Measurements from ENCODE around the gene AFDN. TPM values are rescaled to one million over a fixed set of nuclear protein-coding genes. Genes with fewer than 3 reads are reported as not detected.

The AFDN gene
- total RNA-seq, 1 donor from 2014 or later, result 112 TPM

DNA sequence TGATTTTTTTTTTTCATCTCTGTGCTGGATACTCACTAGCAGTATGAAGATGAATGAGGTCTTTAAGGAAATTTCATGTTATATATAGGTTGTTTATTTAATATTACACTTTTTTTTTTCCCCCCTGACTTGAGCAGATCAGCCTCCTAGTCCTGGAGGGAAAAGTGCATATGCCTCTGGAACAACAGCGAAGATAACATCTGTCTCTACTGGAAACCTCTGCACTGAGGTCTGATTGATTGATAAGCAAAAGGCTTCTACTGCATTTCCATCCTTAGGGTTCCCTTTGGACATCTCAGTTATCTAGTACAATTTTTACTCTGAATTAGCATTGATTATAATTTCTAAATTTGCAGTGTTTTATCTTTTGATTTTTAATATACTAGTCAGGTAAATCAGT, 121.0 kb downstream of the AFDN start:
- TF ChIP-seq, protein P1, sequence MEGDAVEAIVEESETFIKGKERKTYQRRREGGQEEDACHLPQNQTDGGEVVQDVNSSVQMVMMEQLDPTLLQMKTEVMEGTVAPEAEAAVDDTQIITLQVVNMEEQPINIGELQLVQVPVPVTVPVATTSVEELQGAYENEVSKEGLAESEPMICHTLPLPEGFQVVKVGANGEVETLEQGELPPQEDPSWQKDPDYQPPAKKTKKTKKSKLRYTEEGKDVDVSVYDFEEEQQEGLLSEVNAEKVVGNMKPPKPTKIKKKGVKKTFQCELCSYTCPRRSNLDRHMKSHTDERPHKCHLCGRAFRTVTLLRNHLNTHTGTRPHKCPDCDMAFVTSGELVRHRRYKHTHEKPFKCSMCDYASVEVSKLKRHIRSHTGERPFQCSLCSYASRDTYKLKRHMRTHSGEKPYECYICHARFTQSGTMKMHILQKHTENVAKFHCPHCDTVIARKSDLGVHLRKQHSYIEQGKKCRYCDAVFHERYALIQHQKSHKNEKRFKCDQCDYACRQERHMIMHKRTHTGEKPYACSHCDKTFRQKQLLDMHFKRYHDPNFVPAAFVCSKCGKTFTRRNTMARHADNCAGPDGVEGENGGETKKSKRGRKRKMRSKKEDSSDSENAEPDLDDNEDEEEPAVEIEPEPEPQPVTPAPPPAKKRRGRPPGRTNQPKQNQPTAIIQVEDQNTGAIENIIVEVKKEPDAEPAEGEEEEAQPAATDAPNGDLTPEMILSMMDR (IDR thresholded peaks at IDR 0.05; ENCODE audit: insufficient read depth, low read length, poor library complexity, severe bottlenecking), result no peak
- no peak overlapping the region for H3K4me3 ChIP-seq (ENCODE audit: low read depth, low read length)
- DNase-seq (ENCODE audit: low read depth), result no peak
- peaks cover 3% of the 10 kb centered on the region for H3K36me3 ChIP-seq (ENCODE audit: control insufficient read depth, insufficient read depth, low read length)
- H3K27me3 ChIP-seq (ENCODE audit: control insufficient read depth, insufficient read depth, low read length), result no peaks in the 10 kb centered on the region

DNA sequence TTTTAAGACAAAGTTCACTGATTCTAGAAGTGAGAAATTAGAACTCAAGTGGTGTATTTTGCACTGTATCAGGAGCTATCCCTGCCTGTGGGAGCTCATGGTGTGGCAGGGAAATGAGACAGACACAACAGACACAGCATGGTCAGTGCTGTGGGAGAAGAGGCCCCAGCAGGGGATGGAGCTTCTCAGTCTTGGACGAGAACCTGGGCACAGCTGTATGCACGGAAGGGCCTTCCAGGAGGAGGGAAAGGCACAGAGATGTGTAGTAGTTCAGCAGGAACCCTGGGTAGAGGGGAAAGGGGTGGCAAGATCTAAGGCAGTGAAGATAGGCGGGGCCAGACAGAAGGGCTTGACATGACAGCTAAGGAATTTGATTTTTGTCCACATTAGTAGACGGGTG, 122.0 kb downstream of the AFDN start:
- Histone ChIP-seq H3K4me3 (ENCODE audit: low read depth, low read length) (no peak overlapping the region), H3K27me3 (ENCODE audit: control insufficient read depth, insufficient read depth, low read length) (no peaks in the 10 kb centered on the region), H3K36me3 (ENCODE audit: control insufficient read depth, insufficient read depth, low read length) (peaks cover 3% of the 10 kb centered on the region)
- TF ChIP-seq, protein P1 (IDR thresholded peaks at IDR 0.05; ENCODE audit: insufficient read depth, low read length, poor library complexity, severe bottlenecking), result no peak
- DNase-seq (ENCODE audit: low read depth), result no peak

DNA sequence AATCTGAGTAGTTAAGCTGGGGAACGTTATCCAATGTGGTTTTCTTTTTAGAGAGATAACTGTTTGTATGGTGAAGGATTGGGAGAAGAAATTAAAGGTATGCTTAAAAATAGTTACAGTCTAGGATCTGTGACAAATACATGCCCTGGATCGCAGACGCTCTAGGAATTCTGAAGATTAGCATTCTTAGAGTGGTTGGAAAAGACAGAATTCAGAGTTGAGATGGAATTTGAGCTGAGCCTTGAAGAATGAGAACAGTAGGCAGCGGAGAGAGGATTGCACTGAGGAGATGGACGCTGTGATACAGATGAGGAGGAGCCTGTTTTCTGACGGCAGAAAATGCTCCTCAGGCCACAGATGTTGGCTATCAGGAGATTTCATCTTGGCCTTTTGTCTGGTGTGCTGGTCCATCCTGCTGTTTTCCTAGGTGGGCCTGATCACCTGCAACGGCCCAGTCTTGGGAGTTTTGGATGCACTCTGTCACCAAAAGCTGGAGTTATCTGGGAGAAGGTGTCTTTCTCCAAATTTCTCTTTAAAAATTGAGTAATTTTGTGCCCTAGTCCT, 122.5 kb downstream of the AFDN start:
- H3K27me3 ChIP-seq (ENCODE audit: control insufficient read depth, insufficient read depth, low read length), result no peaks in the 10 kb centered on the region
- H3K36me3 ChIP-seq (ENCODE audit: control insufficient read depth, insufficient read depth, low read length), result no peaks in the 10 kb centered on the region
- no peak for DNase-seq (ENCODE audit: low read depth)
- H3K4me3 ChIP-seq (ENCODE audit: low read depth, low read length), result no peak overlapping the region
- TF ChIP-seq, protein P1 (IDR thresholded peaks at IDR 0.05; ENCODE audit: insufficient read depth, low read length, poor library complexity, severe bottlenecking), result no peak

DNA sequence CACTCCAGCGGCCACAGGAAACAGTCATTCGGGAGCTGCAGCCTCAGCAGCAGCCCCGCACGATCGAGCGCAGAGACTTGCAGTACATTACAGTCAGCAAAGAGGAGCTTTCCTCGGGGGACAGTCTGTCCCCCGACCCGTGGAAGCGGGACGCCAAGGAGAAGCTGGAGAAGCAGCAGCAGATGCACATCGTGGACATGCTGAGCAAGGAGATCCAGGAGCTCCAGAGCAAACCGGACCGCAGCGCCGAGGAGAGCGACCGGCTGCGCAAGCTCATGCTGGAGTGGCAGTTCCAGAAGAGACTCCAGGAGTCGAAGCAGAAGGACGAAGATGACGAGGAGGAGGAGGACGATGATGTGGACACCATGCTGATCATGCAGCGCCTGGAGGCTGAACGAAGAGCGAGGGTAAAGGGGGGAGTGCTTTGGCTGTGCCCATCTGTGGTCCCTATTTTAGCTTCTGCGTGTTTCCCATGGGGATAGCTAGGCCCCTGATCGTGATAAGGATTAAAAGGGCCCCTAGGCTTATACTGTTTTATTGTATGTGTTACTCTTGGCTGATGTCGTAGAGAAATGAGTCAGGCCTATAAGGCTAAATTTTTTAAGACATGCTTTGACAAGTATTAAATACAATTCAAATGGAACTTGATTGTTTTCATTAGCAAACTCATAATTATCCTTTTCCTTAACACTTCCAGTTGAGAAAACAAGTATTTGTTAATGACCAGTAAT, 125.2 kb downstream of the AFDN start:
- Histone ChIP-seq H3K36me3 (ENCODE audit: control insufficient read depth, insufficient read depth, low read length) (no peaks in the 10 kb centered on the region), H3K4me3 (ENCODE audit: low read depth, low read length) (no peak overlapping the region), H3K27me3 (ENCODE audit: control insufficient read depth, insufficient read depth, low read length) (no peaks in the 10 kb centered on the region)
- TF ChIP-seq, protein P1 (IDR thresholded peaks at IDR 0.05; ENCODE audit: insufficient read depth, low read length, poor library complexity, severe bottlenecking), result no peak
- DNase-seq (ENCODE audit: low read depth), result no peak

DNA sequence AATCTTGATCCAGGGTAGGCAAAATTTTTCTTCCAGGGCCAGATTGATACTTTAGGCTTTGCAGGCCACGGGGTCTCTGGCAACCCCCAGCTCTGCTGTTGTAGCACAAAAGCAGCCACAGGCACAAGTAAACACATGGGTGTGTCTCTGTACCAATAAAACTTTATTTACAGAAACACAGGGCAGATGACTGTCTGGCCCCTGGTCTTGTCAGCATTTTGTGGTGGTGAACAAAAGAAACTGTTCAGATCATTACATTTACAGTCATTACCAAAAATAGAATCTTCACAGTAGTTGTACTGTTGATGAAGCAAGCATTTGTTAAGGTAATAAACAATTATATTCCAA, 125.8 kb downstream of the AFDN start:
- TF ChIP-seq, protein P1 (IDR thresholded peaks at IDR 0.05; ENCODE audit: insufficient read depth, low read length, poor library complexity, severe bottlenecking), result no peak
- no peak for DNase-seq (ENCODE audit: low read depth)
- Histone ChIP-seq H3K36me3 (ENCODE audit: control insufficient read depth, insufficient read depth, low read length) (no peaks in the 10 kb centered on the region), H3K4me3 (ENCODE audit: low read depth, low read length) (no peak overlapping the region), H3K27me3 (ENCODE audit: control insufficient read depth, insufficient read depth, low read length) (no peaks in the 10 kb centered on the region)

DNA sequence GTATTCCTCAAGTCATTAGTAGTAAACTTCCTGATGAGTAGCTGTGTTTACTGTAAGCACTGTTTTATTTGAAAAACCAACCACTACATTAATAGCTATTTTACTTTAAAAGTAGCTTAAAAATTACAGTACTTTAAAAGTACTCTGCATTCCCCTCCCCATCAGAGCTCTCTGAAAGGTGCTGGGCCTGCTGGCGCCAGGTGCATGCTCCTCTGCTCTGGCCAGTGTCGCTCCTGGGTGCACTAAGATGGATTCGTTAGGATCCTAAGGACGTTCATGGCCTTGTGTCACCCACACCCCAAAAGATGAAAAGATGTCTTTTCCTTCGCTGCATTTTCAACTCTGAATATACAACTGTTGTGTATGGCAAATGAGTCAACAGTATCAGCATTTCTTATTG, 126.8 kb downstream of the AFDN start:
- no peak overlapping the region for H3K4me3 ChIP-seq (ENCODE audit: low read depth, low read length)
- TF ChIP-seq, protein P1 (IDR thresholded peaks at IDR 0.05; ENCODE audit: insufficient read depth, low read length, poor library complexity, severe bottlenecking), result no peak
- no peaks in the 10 kb centered on the region for H3K27me3 ChIP-seq (ENCODE audit: control insufficient read depth, insufficient read depth, low read length)
- no peaks in the 10 kb centered on the region for H3K36me3 ChIP-seq (ENCODE audit: control insufficient read depth, insufficient read depth, low read length)
- no peak for DNase-seq (ENCODE audit: low read depth)
